ENCODE measurements around the gene CASQ2.

- TF ChIP-seq, protein P1, sequence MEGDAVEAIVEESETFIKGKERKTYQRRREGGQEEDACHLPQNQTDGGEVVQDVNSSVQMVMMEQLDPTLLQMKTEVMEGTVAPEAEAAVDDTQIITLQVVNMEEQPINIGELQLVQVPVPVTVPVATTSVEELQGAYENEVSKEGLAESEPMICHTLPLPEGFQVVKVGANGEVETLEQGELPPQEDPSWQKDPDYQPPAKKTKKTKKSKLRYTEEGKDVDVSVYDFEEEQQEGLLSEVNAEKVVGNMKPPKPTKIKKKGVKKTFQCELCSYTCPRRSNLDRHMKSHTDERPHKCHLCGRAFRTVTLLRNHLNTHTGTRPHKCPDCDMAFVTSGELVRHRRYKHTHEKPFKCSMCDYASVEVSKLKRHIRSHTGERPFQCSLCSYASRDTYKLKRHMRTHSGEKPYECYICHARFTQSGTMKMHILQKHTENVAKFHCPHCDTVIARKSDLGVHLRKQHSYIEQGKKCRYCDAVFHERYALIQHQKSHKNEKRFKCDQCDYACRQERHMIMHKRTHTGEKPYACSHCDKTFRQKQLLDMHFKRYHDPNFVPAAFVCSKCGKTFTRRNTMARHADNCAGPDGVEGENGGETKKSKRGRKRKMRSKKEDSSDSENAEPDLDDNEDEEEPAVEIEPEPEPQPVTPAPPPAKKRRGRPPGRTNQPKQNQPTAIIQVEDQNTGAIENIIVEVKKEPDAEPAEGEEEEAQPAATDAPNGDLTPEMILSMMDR (IDR thresholded peaks at IDR 0.05), result no peak
- TF ChIP-seq POLR2A (IDR thresholded peaks at IDR 0.05), result no peak
Measured at GRCh38 chr1:115744646-115745275, 23.8 kb downstream of the CASQ2 start.

Data from uterus (tissue), 2 donors.